ENCODE results near the gene SLC25A39.
"Not testable (repeated sequence)": the region's sequence is repeated elsewhere in the genome, so short reads cannot be mapped to it uniquely, and the experiment has no call there.

DNA sequence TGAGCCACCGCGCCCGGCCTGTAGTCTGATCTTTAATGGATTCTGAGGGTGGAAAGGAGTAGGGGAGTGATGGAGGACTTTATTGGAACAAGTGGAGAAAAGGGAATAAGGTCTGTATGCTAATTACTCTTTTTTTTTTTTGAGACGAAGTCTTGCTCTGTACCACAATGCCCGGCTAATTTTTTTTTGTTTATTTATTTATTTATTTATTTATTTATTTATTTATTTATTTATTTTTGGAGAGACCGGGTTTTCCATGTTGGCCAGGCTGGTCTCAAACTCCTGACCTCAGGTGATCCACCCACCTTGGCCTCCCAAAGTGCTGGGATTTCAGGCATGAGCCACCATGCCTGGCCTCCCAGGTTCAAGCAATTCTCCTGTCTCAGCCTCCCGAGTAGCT lies 4.9 kb upstream of the SLC25A39 start:
- TF ChIP-seq, protein P1, sequence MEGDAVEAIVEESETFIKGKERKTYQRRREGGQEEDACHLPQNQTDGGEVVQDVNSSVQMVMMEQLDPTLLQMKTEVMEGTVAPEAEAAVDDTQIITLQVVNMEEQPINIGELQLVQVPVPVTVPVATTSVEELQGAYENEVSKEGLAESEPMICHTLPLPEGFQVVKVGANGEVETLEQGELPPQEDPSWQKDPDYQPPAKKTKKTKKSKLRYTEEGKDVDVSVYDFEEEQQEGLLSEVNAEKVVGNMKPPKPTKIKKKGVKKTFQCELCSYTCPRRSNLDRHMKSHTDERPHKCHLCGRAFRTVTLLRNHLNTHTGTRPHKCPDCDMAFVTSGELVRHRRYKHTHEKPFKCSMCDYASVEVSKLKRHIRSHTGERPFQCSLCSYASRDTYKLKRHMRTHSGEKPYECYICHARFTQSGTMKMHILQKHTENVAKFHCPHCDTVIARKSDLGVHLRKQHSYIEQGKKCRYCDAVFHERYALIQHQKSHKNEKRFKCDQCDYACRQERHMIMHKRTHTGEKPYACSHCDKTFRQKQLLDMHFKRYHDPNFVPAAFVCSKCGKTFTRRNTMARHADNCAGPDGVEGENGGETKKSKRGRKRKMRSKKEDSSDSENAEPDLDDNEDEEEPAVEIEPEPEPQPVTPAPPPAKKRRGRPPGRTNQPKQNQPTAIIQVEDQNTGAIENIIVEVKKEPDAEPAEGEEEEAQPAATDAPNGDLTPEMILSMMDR (IDR thresholded peaks at IDR 0.05), result not testable (repeated sequence)
- not testable (repeated sequence) for TF ChIP-seq POLR2A (IDR thresholded peaks at IDR 0.05)
